ENCODE measurements around the gene NDUFAF3. TPM values are rescaled to one million over a fixed set of nuclear protein-coding genes. Genes with fewer than 3 reads are reported as not detected.

Gene NDUFAF3
- total and polyA plus RNA-seq, 10 of the 15 experiments (the other 5 are each of a cell fraction or from before 2014, with no cell fraction given), result 25.4 to 228 (median 63.9) TPM

GRCh38 chr3:49021813-49022687 lies at the start of gene NDUFAF3 (continued):
- TF ChIP-seq CBFB (IDR thresholded peaks at IDR 0.05; ENCODE audit: low read depth), result no peak
- peak; percentile 55; the same call in 1 of the 2 replicates for TF ChIP-seq ESRRA (IDR thresholded peaks at IDR 0.05; ENCODE audit: low read length)
- TF ChIP-seq SUZ12 (IDR thresholded peaks at IDR 0.05; ENCODE audit: unreplicated experiment), result no peak
- TF ChIP-seq STAT3 (IDR thresholded peaks at IDR 0.05; ENCODE audit: low read depth, low read length), result no peak
- no peak for TF ChIP-seq HDAC6 (IDR thresholded peaks at IDR 0.05; ENCODE audit: unreplicated experiment)
- TF ChIP-seq IRF3 (IDR thresholded peaks at IDR 0.05), result no peak
- no peak for TF ChIP-seq ELK1 (IDR thresholded peaks at IDR 0.05; ENCODE audit: low read depth, low read length)
- TF ChIP-seq CEBPB (IDR thresholded peaks at IDR 0.05; ENCODE audit: borderline replicate concordance in 1 of 2, low read depth in 2 of 2, low read length in 2 of 2), result no peak
- 0 out of 2 replicates have a peak, but pooled peaks have one; percentile 35 for TF ChIP-seq CHD1 (IDR thresholded peaks at IDR 0.05; ENCODE audit: low read depth, low read length)
- TF ChIP-seq BHLHE40 (IDR thresholded peaks at IDR 0.05; ENCODE audit: borderline replicate concordance in 1 of 2, low read depth in 2 of 2, low read length in 1 of 2), result peak; percentile 54 to 78; a peak in 2 of 4 replicates
- TF ChIP-seq, protein P1, sequence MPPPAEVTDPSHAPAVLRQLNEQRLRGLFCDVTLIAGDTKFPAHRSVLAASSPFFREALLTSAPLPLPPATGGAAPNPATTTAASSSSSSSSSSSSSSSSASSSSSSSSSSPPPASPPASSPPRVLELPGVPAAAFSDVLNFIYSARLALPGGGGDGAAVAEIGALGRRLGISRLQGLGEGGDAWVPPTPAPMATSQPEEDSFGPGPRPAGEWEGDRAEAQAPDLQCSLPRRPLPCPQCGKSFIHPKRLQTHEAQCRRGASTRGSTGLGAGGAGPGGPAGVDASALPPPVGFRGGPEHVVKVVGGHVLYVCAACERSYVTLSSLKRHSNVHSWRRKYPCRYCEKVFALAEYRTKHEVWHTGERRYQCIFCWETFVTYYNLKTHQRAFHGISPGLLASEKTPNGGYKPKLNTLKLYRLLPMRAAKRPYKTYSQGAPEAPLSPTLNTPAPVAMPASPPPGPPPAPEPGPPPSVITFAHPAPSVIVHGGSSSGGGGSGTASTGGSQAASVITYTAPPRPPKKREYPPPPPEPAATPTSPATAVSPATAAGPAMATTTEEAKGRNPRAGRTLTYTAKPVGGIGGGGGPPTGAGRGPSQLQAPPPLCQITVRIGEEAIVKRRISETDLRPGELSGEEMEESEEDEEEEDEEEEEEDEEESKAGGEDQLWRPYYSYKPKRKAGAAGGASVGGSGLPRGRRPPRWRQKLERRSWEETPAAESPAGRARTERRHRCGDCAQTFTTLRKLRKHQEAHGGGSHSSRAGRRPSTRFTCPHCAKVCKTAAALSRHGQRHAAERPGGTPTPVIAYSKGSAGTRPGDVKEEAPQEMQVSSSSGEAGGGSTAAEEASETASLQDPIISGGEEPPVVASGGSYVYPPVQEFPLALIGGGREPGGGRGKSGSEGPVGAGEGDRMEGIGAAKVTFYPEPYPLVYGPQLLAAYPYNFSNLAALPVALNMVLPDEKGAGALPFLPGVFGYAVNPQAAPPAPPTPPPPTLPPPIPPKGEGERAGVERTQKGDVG (CRISPR knock-in tag; IDR thresholded peaks at IDR 0.05), result no peak
- TF ChIP-seq WRNIP1 (IDR thresholded peaks at IDR 0.05; ENCODE audit: borderline replicate concordance, low read depth, low read length), result 0 out of 2 replicates have a peak, but pooled peaks have one; percentile 61
- TF ChIP-seq CBX3 (IDR thresholded peaks at IDR 0.05; ENCODE audit: borderline replicate concordance, low read depth), result no peak
- TF ChIP-seq SPI1 (IDR thresholded peaks at IDR 0.05; ENCODE audit: borderline replicate concordance, insufficient read depth, low read depth, low read length), result no peak
- peak; percentile 63 for TF ChIP-seq CUX1 (IDR thresholded peaks at IDR 0.05; ENCODE audit: insufficient replicate concordance, low read depth, low read length)
- TF ChIP-seq YBX1 (IDR thresholded peaks at IDR 0.05), result no peak
- TF ChIP-seq JUND (IDR thresholded peaks at IDR 0.05; ENCODE audit: low read depth, low read length), result no peak
- TF ChIP-seq POU2F2 (IDR thresholded peaks at IDR 0.05; ENCODE audit: borderline replicate concordance, low read depth, low read length), result peak; percentile 77; the same call in 1 of the 3 replicates

All from GM12878 (cell line).